ENCODE measurements around the gene ANKMY1.
"Not testable (repeated sequence)": the region's sequence is repeated elsewhere in the genome, so short reads cannot be mapped to it uniquely, and the experiment has no call there.

ANKMY1 gene

GRCh38 chr2:240551288-240551687, 6.5 kb downstream of the ANKMY1 start:
- DNase-seq: no peak

GRCh38 chr2:240539906-240540305, 17.9 kb downstream of the ANKMY1 start:
- DNase-seq: no peak

- not testable (repeated sequence) for DNase-seq
Observed at GRCh38 chr2:240539101-240539500, 18.7 kb downstream of the ANKMY1 start.

DNA sequence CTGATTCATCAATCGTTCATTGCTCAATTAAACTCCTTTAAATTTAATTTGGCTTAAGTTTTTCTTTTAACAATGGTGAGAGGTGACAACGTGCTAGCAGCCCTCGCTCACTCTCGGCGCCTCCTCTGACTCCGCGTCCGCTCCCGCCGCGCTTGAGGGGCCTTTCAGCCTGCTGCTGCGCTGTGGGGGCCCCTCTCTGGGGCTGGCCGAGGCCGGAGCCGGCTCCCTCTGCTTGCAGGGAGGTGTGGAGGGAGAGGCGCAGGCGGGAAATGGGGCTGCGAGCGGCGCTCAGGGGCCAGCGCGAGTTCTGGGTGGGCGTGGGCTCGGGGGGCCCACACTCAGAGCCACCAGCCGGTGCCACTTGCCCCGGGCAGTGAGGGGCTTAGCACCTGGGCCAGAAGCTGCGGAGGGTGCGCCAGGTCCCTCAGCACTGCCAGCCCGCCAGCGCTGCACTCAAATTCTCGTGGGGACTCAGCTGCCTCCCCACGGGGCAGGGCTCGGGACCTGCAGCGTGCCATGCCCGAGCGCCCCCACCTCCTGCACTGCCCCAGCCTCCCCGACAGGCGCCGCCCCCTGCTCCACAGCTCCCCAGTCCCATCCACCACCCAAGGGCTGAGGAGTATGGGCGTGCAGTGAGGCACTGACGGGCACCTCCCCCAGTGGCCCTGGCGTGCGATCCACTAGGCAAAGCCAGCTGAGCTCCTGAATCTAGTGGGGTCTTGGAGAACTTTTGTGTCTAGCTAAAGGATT, 19.6 kb downstream of the ANKMY1 start:
- no peak for DNase-seq

GRCh38 chr2:240532031-240532775, 25.6 kb downstream of the ANKMY1 start:
- no peak for DNase-seq

DNA sequence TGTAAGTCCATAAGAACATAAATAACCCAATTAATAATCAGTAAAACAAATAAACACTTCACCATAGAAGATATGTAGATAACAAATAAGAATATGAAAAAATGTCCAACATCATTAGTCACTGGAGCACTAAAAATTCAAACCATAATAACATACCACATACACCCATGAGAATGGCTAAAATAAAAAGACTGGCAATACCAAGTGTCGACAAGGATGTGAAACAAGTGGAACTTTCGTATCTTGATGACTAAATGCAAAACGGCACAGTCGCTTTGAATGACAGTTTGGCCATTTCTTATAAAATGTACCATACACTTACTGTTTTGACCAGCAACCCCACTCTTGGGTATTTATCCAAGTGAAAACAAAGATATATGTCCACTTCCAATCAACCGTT, 26.8 kb downstream of the ANKMY1 start:
- DNase-seq: no peak

DNA sequence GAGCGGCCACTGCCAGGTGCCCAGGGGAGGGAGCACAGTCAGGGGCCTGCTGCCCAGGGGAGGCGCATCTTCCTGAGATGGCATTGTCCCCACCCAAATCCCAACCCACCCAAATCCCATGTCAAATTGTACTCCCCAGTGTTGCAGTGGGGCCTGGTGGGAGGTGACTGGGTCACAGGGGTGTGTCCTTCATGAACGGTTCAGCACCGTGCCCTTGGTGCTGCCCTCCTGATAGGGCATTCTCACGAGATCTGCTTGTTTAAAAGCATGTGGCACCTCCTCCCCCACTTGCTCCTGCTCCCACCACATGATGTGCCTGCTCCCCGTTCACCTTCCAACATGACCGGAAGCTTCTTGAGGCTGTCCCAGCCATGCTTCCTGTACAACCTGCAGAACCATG, 27.6 kb downstream of the ANKMY1 start:
- DNase-seq: no peak

- no peak for DNase-seq
Observed at GRCh38 chr2:240529344-240529999, 28.3 kb downstream of the ANKMY1 start.

DNA sequence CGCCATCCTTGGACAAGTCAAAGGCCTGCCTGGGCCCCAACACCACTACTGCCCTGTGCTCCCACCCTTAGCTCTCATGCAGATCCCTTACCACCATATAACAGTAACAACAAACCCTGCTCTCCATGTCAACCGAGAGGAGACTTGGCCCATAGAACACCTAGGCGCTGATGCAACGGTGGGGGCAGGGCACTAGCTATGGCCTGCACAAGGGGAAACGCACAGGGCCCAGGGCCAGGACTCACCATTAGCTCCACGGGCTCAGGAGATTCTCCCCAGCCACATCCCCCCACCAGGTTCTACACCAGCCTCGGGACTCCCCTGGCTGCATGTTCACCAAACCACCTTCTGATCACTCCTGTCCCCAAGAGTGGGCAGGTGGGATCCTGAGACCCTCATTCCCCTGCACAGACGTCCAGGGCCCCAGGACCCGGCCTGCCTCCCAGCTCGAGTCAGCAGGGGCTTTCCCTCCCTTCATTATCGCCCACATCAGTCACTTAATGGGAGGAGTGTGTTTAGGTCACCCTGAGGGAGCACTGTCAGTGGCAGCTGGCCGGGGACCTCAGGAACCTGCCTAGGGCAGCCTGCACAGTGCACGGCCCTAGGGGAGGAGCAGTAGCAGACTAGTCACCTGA, 29.3 kb downstream of the ANKMY1 start:
- no peak for DNase-seq

- no peak for DNase-seq
Observed at GRCh38 chr2:240527153-240527750, 30.5 kb downstream of the ANKMY1 start.

DNA sequence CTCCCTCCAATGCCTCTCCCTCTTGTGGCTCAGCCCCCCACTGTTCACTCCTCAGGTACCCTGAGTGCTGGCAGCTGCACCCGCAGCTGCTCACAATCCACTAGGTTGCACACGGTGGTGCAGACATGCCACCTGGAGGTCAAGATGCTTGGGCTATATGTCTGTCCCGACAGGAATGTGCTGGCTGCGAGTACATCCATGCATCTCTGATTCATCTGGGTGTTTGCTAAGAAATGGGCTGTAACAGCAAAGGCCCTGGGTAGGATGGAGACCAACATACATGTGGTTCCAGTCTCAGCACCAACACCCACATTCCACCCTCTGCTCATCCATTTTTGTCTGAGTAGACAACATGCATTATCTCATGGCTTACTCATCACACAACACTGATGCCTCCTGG, 31.3 kb downstream of the ANKMY1 start:
- DNase-seq: no peak

GRCh38 chr2:240525802-240526201, 32.0 kb downstream of the ANKMY1 start:
- DNase-seq: no peak

DNA sequence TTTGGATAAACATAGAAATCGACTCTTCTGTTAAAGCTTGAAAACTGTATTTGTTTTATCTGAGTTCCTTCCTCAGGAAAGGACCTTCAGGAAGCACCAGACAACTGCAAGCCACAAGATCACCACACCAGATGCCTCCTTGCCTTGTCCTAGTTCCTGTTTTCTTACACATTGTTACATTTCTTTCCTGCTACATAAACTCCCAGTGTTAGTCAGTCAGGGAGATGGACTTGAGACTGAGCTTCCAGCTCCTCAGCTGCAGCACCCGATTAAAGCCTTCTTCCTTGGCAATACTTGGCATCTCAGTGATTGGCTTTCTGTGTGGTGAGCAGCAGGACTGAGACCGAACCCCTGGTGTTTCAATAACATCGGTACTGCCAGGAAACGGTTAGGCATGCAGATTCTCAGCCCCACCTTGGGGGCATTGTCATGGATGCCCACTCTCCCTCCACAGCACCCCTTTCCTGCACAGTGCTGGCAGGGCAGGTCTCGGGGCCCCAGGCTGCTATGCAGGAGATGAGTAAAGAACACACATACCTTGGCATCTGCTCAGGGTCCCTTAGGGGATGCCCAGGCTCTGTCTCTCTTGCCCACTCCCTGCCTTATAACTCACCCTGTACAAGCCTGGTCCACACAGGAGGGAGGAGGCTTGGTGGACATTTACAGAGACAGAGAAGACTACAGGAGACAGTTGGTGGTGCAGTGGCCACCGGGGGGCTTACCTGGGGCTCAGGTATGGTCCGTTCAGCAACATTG, 32.6 kb downstream of the ANKMY1 start:
- no peak for DNase-seq

DNA sequence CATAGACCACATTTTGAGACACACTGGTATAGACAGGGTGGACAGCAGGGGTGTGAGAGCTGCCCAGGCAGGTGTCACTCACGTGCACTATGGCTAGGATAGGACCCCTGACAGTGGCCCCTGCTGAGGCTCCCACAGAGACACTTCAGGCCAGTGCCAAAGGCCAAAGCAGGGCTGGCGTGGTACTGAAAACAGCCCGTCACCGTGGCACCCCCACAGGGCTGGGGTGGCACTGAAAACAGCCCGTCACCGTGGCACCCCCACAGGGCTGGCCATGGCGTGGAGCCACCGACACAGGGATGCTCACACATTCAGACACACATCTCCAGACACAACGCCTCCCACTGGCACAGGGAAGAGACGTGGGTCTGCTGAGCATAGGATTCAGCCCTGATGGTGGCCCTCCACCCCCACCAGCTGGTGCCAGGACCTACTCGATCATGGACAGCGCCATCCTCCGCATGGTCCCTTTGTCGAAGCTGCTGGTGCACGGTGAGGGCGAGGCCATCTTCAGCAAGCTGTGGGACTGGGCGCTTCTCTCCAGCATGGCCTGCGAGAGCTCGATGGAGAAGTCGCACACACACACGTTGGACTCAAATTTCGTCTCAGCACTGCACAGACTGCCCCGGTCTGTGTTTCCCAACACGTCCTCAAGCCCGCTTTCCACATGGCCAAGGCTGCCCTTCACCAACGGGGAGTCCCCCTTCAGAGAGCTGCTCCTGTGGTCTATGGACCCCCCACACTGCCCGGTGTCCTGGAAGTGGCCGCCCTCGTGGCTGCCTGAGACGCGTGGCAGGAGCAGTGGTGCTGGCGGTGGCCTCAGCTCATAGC, 34.1 kb downstream of the ANKMY1 start:
- no peak for DNase-seq

- no peak for DNase-seq
Observed at GRCh38 chr2:240522406-240522805, 35.4 kb downstream of the ANKMY1 start.

GRCh38 chr2:240521885-240522284, 35.9 kb downstream of the ANKMY1 start:
- DNase-seq: not testable (repeated sequence)

GRCh38 chr2:240520974-240521350, 36.8 kb downstream of the ANKMY1 start:
- no peak for DNase-seq

DNA sequence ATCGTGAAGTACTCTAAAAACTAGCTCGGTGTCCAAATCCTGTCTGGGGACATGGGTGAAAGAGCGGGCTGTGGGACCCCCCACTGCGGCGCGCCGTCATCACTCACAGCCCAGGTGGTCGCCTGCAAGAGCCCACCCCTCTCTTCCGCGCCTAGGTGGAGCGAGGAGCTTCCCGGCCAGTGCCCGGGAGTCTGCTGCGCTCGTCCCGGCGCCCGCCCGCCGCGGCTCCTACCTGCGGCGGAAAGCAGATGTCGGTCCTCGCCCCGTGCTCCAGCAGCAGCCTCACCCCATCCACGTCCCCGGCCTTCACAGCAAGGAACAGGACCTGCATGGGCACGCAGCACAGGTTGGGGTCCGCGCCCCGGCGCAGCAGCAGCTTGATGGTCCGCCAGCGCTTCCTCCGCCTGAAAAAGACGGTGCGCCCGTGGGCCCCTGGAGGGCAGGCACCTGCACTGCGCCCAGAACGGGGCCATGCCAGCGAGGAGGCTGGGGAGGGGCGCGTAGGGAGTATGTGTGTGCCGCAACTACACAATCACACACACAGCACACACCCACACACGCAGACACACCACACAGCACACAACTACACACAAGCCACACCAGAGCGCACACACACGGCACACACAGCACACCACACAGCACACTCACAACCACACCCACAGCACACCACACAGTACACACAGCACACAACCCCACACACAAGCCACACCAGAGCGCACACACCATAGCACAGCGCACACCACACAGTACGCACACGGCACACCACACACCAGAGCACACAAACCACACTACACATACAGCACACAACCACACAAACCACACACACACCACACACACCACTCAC, 37.4 kb downstream of the ANKMY1 start:
- DNase-seq: no peak

DNA sequence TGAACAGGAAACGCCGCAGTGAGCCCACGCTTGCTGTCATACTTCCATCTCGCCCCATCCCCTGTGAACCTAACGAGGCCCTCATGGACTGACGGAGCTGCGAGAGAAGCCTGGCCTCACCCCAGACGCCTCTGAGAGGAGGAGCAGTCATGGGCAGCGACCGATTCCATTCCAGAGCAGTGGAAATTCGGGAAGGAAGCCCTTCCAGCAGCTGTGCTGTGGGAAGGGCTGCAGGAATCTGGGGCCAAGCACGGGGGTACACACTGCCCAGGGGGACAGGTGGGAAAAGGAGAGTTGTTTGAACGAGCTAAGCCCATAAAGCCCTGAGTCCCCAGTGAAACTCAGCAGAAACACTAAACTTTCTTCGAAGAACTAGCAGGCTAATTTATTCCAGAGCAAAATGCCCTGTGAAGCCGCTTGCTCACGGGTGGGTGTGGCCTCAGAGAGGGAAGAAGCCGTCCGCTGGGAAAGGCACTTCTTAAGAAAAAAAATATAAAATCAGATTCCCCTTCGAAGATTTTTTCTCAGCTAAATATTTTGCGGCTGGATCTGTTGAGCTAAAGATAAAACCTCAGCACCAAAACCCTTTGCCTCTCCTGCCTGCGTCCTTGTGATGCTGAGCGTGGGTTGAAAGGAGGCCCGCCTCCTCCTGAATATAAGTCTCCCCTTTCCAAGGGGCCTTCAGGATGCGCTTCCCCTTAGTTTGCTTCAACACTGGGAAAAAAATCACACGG, 38.2 kb downstream of the ANKMY1 start:
- no peak for DNase-seq

- no peak for DNase-seq
Observed at GRCh38 chr2:240518981-240519380, 38.8 kb downstream of the ANKMY1 start.
